GM19452 (cell line): ENCODE results near the gene MPP3.
"Not testable (repeated sequence)": the region's sequence is repeated elsewhere in the genome, so short reads cannot be mapped to it uniquely, and the experiment has no call there.

Source experiments
- ATAC-seq: cut with Tn5 transposase; IDR thresholded peaks from one replicate; pipeline ENCODE4 v1.9.1; 2021; ENCODE audit not compliant: unreplicated experiment

MPP3 gene, protein sequence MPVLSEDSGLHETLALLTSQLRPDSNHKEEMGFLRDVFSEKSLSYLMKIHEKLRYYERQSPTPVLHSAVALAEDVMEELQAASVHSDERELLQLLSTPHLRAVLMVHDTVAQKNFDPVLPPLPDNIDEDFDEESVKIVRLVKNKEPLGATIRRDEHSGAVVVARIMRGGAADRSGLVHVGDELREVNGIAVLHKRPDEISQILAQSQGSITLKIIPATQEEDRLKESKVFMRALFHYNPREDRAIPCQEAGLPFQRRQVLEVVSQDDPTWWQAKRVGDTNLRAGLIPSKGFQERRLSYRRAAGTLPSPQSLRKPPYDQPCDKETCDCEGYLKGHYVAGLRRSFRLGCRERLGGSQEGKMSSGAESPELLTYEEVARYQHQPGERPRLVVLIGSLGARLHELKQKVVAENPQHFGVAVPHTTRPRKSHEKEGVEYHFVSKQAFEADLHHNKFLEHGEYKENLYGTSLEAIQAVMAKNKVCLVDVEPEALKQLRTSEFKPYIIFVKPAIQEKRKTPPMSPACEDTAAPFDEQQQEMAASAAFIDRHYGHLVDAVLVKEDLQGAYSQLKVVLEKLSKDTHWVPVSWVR

GRCh38 chr17:43832976-43833829 lies at the start of gene MPP3:
Gene MPP3, minus strand, starts transcription at chr17:43833146. Its CDS starts 1,240 bp downstream, at chr17:43831906.
- ATAC-seq: no peak

DNA sequence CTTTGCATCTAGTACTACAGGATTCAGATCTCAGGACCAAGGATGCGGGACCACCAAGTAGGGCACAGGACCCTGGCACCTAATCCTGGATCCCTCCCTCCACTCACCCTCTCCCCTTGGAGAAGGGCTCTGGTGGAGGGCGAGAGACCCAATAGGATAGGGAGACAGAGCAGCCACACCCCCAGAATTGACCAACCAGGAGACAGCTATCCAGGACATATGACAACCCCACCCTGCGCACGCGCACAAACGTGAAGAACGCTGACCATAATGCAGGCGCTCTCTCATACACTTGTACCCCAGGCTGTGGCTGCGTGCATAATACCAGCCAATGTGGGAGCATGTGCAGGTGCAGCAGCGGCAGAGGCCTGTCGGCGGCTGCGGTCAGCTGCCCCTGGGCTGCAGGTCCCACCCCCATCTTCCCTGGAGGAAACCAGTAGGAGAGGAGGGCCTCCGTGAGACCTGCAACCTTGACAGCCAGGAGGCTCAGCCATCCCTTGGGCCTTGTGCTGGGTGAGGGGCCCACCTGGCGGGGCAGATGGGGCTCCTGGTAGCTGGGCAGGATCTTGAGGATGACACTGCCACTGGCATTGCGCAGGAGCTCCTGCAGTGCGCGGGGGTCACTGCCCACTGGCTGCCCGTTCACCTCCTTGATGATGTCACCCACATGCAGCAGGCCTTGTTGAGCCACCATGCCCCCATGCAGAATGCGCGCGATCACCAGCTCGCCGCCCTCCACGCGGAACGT lies 49.0 kb upstream of the MPP3 start:
- ATAC-seq: no peak

DNA sequence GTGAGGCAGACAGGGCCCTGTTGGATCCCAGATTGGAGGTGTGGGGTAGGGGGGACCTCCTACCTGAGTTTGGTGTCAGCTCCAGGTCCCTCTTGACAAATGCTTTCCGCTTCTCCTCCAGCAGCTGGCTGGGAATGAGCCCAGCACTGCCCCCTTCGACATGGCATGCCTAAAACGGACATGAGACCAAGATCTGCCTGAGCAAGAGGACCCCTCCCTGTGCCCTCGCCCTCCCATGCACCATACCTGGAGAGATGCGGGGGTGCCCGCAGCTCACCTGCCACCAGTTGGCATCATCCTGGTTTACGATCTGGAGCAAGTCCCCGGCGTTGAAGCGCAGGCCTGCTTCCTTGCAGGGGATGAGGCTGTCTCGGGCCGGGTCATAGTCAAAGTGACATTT lies 48.2 kb upstream of the MPP3 start:
- no peak for ATAC-seq

- no peak for ATAC-seq
Measured at GRCh38 chr17:43880420-43880991, 47.6 kb upstream of the MPP3 start.

- ATAC-seq: no peak
Measured at GRCh38 chr17:43879723-43880419, 46.9 kb upstream of the MPP3 start.

- no peak for ATAC-seq
Measured at GRCh38 chr17:43878260-43879175, 45.6 kb upstream of the MPP3 start.

GRCh38 chr17:43877451-43878155 lies 44.7 kb upstream of the MPP3 start:
- ATAC-seq: no peak

- no peak for ATAC-seq
Measured at GRCh38 chr17:43877031-43877430, 44.1 kb upstream of the MPP3 start.

DNA sequence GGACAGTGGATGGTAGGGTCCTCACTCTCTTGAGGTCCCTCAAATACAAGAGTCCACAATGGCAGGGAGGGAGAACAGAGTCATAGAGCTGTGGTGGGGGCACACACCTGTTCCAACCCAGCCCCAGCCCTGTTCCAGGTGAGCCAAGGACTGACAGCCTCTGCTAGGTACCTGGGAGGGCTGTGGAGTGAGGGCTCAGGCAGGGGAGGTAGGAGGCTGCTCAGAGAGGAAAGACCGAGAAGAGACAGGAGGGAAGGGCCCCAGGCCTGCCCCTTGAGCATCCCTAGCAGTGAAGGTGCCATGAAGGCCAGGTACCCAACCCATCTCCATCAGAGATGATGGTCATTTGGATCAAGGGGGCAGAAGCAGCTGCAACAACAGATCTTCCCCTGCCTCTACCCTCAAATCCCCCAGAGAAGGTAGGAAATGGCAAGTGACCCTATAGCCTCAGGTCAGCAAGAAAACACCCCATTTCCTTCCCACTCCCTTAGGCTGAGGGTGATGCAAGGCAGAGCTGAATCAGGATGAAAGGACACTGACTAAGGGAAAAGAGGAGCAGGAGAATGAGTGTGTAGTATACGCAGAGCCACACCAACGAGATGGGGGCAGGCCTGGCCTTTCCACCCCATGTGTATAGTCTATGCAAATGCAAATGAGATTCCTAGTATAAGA lies 42.7 kb upstream of the MPP3 start:
- no peak for ATAC-seq

DNA sequence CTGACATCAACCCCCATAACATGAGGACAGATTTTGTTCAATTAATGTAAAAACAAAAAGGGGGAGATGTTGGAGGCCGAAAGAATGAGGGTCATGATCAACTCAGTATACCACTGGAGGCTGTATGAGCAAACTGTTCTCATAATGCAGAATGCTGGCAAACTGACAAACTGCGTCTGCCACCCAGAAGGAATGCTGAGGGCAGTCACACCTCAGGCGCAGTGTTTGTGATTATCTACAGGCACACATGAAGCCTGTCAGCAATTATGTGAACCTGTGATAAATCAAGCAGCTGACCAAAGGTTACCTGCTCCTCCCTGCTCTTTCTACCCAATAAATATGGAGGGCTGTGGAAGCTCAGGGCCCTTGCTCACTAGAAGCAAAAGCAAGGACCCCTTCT lies 41.3 kb upstream of the MPP3 start:
- ATAC-seq: no peak

- ATAC-seq: no peak
Measured at GRCh38 chr17:43873815-43874214, 40.9 kb upstream of the MPP3 start.

DNA sequence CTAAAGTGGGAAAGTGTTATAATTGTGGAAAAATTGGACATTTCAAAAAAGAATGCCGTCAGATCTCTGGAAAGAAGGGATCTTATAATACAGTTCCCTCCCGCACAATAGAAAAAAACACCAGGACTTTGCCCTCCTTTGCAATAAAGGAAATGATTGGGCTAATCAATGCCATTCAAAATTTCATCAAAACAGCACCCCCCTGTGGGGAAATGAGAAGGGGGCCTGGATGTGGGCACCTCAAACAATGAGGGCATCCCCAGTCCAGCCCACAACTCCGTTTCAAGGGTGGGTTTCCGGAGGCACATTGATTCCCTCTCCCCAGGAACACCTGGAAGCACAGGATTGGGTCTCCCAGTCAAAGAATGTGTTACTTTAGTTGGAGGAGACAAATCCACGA lies 40.1 kb upstream of the MPP3 start:
- ATAC-seq: no peak

DNA sequence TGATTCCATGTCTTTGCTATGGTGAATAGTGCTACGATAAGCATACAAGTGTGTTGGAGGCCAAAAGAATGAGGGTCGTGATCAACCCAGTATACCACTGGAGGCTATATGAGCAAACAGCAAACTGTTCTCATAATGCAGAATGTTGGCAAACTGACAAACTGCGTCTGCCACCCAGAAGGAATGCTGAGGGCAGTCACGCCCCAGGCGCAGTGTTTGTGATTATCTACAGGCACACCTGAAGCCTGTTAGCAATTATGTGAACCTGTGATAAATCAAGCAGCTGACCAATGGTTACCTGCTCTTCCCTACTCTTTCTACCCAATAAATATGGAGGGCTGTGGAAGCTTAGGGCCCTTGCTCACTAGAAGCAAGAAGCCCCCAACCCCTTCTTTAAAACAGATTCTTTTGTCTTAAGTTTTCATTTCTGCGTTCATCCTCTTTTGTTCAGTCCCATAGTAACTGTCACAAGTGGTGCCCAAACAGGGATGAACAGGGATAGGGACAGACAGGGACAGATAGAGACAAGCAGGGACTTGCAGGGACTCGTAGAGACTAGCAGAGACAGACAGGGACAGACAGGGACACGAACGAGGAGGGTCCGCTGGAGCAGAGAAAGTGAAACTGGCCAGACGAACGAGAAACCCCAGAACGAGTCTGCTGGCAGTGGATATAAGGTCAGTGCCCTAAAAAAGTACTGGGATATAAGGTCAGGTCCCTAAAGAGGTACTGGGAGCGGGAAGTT lies 39.2 kb upstream of the MPP3 start:
- no peak for ATAC-seq

DNA sequence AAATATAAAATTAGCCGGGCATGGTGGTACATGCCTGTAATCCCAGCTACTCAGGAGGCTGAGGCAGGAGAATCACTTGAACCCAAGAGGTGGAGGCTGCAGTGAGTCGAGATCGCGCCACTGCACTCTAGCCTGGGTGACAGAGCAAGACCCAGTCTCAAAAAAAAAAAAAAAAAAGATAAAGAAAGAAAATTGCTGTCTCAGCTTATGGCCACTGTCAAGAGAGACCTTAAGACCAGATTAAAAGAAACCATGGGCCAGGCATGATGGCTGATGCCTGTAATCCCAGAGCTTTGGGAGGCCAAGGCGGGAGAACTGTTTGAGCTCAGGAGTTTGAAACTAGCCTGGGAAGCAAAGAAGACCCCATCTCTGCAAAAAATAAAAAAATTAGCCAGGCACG lies 36.1 kb upstream of the MPP3 start:
- not testable (repeated sequence) for ATAC-seq

DNA sequence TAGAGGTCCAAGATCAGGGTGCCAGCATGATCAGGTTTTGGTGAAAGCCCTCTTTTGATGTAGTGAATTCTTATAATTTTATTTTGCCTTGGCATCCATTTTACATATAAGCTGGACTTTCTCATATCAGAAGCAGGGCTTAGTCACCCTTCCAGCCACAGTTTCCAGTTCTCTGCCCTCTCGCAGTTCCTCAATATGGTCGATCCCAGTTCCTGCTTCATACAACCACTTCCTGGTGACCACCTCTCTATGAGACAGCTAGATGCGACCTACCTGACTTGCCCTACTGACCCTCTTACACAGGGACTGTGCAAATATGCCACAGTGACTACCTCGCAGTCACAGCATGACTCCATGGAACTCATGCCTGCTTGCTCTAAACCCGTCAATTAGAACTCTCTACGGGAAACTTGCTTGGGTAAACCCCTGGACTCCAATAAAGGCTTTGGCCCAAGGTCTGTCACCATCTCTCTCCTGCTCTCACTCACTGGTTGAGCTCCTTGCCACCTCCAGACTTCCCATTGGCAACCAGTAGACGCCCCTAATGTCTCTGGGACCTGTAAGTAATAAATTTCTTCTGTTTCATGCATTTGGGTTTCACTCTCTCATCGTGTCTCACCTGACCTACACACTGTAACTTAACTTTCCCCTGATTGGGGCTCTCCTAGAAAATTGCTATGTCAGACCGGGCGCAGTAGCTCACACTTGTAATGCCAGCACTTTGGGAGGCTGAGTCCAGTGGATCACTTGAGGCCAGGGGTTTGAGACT lies 35.5 kb upstream of the MPP3 start:
- ATAC-seq: no peak

DNA sequence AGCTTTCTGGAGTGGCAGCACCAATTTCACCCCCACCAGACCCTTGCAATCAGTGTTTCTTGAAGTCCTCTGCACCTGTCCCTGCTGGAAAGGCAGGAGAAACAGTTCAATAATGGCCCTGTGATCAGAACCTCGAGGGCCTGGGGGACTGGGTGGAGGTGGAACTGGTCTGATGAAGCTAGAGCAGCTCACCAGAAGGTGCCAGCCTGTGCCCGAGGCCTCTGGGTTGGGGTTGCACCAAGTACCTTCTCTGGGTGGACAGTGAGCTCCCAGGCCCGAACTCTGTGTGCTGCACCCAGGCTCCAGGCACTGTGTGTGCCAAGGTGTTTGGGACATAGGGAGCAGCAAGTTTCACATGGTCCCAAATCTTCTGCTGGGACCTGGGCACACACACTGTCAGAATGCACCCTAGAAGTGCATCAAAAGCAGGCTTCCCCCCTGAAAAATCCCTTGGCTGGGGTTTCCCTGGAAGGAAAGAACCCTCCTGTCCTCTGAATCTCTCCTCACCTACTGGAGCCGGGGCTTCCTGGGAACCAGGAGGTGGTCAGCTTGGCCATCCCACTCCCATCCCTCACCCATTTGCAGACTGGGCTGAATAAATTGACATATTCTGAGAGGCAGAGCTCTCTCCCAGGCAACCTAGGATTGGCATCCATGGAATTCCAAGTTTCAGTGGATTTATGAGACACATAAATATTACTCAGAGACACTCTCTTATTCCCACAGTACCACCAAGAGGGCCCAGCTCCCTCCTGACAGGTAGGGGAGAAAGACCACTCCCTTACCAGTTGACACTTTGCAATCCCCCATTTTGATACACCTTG lies 31.4 kb upstream of the MPP3 start:
- ATAC-seq: no peak
